Spleen (tissue), 11 donors: ENCODE measurements around the gene ITPK1. TPM values are rescaled to one million over a fixed set of nuclear protein-coding genes. Genes with fewer than 3 reads are reported as not detected.

Source experiments
- DNase-seq: peaks from one replicate; pipeline ENCODE4 v3.0.0-alpha.2; 2020
- H3K27ac ChIP-seq, 8 donors: fragments of 200-600 bp; sonication (generic) in 7 of 8; 1 replicate in 4 of 8; 2 replicates in 4 of 8; pipeline versions ENCODE4 v1.5.0 to v1.8.0; 2016 to 2021; ENCODE audit warnings: inconsistent platforms in 4 of 8, mild to moderate bottlenecking in 4 of 8, moderate library complexity in 1 of 8
- H3K27me3 ChIP-seq, 7 donors: fragments of 200-600 bp; sonication (generic) in 6 of 7; replicated peaks in 1 of 7; 1 replicate in 4 of 7; 2 replicates in 3 of 7; pipeline versions ENCODE4 v1.5.0 to v1.8.0; 2016 to 2021; ENCODE audit warnings: inconsistent platforms in 3 of 7, mild to moderate bottlenecking in 1 of 7
- H3K36me3 ChIP-seq, 6 donors: fragments of 200-600 bp; sonication (generic) in 5 of 6; 1 replicate in 4 of 6; 2 replicates in 2 of 6; pipeline versions ENCODE4 v1.5.0 to v1.8.0; 2016 to 2021; ENCODE audit warnings: inconsistent platforms in 2 of 6
- H3K4me1 ChIP-seq, 6 donors: fragments of 200-600 bp; sonication (generic) in 5 of 6; 1 replicate in 3 of 6; 2 replicates in 3 of 6; pipeline versions ENCODE4 v1.5.0 to v1.8.0; 2016 to 2021; ENCODE audit warnings: inconsistent platforms in 3 of 6
- H3K4me3 ChIP-seq, 8 donors: fragments of 200-600 bp; sonication (generic) in 7 of 8; 1 replicate in 4 of 8; 2 replicates in 4 of 8; pipeline versions ENCODE4 v1.5.0 to v1.8.0; 2016 to 2021; ENCODE audit warnings: inconsistent platforms in 4 of 8, mild to moderate bottlenecking in 4 of 8, moderate library complexity in 2 of 8
- H3K9me3 ChIP-seq, 8 donors: fragments of 200-600 bp; sonication (generic) in 7 of 8; 1 replicate in 4 of 8; 2 replicates in 4 of 8; pipeline versions ENCODE4 v1.5.0 to v1.8.0; 2016 to 2021; ENCODE audit warnings: inconsistent platforms in 4 of 8
- POLR2A ChIP-seq, 3 donors: fragments of 450-650 bp; IDR thresholded peaks; one replicate each; pipeline ENCODE4 v1.5.1; 2017; ENCODE audit warnings: antibody characterized with exemption in 3 of 3, mild to moderate bottlenecking in 1 of 3
- POLR2AphosphoS5 ChIP-seq, 3 donors: sonication (generic); formaldehyde crosslinking; IDR thresholded peaks; one replicate each; pipeline ENCODE4 v1.5.1; 2017; ENCODE audit warnings: antibody characterized with exemption in 3 of 3
- WGBS, 5 donors: extraction: QIAGEN DNeasy Blood & Tissue Kit in 3 of 5; methylation state at CpG; one replicate each; pipeline versions ENCODE4 v1.1.5 to v1.1.7; 2013 to 2018; 5-methylcytosine and 5-hydroxymethylcytosine counted together
- intact Hi-C: fragments of 100-400 bp; cut with DNase I; formaldehyde crosslinking; loops from one replicate; pipeline ENCODE4 v1.15.0; 2023; ENCODE audit warnings: low total_unique reads
- polyA plus RNA-seq, 3 donors: library from polyadenylated mRNA; stranded (reverse); fragments of 200-250 nt; gene quantifications; one replicate each; pipeline ENCODE4 v1.2.1, GENCODE V29; 2013
- total RNA-seq, 7 donors: library from RNA; depleted of rRNA in 3 of 7; stranded (reverse); fragments of >200 nt in 3 of 7; fragmentation: NEBNext Ultra II Directional in 4 of 7; extraction: Animal tissue kit (Norgen Biotek cat#: 25700) in 4 of 7; gene quantifications; one replicate each; pipeline versions ENCODE4 v1.1.0 to v1.2.1, GENCODE V29; 2016 to 2021
- TF ChIP-seq, protein P1 (sequence below), 11 experiments: fragments of 200-600 bp in 7 of 11; fragments of 450-650 bp in 4 of 11; sonication (generic) in 4 of 11; IDR thresholded peaks in 8 of 11; conservative IDR thresholded peaks in 3 of 11; 1 replicate in 7 of 11; 2 replicates in 4 of 11; pipeline versions ENCODE4 v1.4.0 to v1.8.0; 2016 to 2021; ENCODE audit warnings: antibody characterized with exemption in 11 of 11, inconsistent platforms in 4 of 11, mild to moderate bottlenecking in 1 of 11
- donor health status: healthy with polysubstance abuse.
- donor health status: DM: no; HTN: no; CAD: no; lungs with moderate emphysema.
- donor health status: DM: no; HTN: no; CAD: no.
- donor health status: Bipolar disorder and iron deficiency.
- donor health status: healthy.
- donor health status: DM: no; HTN: no; CAD: no.
- donor health status: DM: yes; HTN: yes; CAD: no.

ITPK1 gene
- total and polyA plus RNA-seq, 10 donors, result 22.9 to 123 (median 68.0) TPM

DNA sequence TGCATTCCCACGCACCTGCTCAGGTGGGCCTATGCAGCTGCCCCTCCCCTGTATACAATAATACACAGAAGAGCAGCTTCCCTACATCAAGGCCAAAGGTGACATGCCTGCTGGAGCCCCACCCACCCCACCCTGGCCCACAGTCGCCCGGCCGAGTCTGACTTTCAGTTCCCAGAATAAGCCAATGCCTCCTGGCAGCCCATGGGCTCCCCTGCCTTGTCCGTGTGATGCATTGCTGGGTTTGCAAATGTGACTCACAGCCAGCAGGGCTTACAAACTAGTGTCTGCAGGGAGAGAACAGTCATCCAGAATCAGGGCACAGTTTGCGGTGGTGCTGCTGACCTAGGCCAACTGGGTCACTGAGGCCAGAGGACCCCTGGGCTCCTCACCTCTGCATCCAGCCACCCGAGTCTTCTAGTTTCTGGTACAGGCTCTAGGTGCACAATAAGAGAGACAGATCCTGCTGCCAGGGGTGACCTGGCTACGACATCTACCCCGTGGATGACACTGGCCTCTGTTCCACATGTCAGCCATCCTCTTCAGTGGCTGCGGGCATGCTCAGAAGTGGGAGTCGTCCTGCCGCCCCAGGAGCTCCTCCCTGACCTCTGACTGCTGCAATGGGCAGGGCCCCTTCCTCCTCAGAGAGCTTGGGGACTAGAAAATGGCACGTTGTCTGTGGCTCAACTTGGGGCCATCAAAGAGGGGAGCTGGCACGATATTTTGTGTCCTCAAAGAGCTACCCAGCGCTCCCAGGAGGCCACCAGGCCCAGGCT, 108.3 kb downstream of the ITPK1 start:
- Histone ChIP-seq H3K27me3 (no peaks in the 10 kb centered on the region), H3K9me3 (no peaks in the 10 kb centered on the region), H3K4me1 (peaks cover 31 to 100% (median 72%) of the 10 kb centered on the region in 6 donors), H3K4me3 (peak overlapping the region in 1 of 8 donors; percentile 4), H3K27ac (peak overlapping the region in 5 of 8 donors; percentile 14 to 72 (median 33)), H3K36me3 (peaks cover 0 to 49% (median 0%) of the 10 kb centered on the region in 6 donors)
- DNase-seq, result no peak
- intact Hi-C loops, result no loop called here
- TF ChIP-seq POLR2A (IDR thresholded peaks at IDR 0.05) (no peak), POLR2AphosphoS5 (IDR thresholded peaks at IDR 0.05) (no peak)
- TF ChIP-seq, protein P1, sequence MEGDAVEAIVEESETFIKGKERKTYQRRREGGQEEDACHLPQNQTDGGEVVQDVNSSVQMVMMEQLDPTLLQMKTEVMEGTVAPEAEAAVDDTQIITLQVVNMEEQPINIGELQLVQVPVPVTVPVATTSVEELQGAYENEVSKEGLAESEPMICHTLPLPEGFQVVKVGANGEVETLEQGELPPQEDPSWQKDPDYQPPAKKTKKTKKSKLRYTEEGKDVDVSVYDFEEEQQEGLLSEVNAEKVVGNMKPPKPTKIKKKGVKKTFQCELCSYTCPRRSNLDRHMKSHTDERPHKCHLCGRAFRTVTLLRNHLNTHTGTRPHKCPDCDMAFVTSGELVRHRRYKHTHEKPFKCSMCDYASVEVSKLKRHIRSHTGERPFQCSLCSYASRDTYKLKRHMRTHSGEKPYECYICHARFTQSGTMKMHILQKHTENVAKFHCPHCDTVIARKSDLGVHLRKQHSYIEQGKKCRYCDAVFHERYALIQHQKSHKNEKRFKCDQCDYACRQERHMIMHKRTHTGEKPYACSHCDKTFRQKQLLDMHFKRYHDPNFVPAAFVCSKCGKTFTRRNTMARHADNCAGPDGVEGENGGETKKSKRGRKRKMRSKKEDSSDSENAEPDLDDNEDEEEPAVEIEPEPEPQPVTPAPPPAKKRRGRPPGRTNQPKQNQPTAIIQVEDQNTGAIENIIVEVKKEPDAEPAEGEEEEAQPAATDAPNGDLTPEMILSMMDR (IDR thresholded peaks at IDR 0.05 in 8 of 11, conservative IDR thresholded peaks at IDR 0.05 in 3 of 11), result no peak
- WGBS, 5 donors, result 62 to 69% (median 63%) methylated on average over 12 to 15 of the region's 15 CpGs

DNA sequence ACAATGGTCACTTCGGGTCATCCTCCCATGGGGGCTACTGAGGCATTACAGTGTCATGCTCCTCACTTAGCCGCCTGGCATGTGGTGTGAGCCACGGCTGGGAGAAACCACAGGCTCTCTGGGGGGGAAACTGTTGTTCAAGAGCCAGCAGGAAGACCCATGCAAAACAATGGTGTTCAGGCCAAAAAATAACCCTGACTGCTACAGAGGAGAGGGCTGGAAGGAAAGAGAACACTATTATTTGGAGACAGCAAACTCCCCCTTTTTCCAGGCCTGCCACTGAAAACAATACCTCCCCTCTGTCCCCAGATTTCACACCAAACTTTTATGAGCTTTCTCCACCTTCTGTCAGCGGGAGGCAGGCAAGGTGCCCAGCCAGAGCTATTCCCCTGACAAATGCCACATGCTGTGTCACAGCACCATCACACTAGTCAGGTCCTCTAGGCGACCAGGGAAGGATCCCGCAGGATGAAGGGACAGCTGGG, 109.1 kb downstream of the ITPK1 start:
- intact Hi-C loops, result no loop called here
- H3K4me1 ChIP-seq, result peaks cover 31 to 100% (median 66%) of the 10 kb centered on the region in 6 donors
- DNase-seq, result no peak
- WGBS, 5 donors, result 36 to 69% (median 54%) methylated on average over 6 of the region's 6 CpGs
- H3K27me3 ChIP-seq, result no peaks in the 10 kb centered on the region
- peak overlapping the region in 1 of 8 donors; percentile 4 for H3K4me3 ChIP-seq
- H3K36me3 ChIP-seq, result peaks cover 0 to 49% (median 0%) of the 10 kb centered on the region in 6 donors
- H3K9me3 ChIP-seq, result no peaks in the 10 kb centered on the region
- peak overlapping the region in 3 of 8 donors; percentile 25 to 72 (median 65) for H3K27ac ChIP-seq
- TF ChIP-seq, protein P1 (IDR thresholded peaks at IDR 0.05 in 8 of 11, conservative IDR thresholded peaks at IDR 0.05 in 3 of 11), result no peak
- TF ChIP-seq POLR2A (IDR thresholded peaks at IDR 0.05) (no peak), POLR2AphosphoS5 (IDR thresholded peaks at IDR 0.05) (no peak)

DNA sequence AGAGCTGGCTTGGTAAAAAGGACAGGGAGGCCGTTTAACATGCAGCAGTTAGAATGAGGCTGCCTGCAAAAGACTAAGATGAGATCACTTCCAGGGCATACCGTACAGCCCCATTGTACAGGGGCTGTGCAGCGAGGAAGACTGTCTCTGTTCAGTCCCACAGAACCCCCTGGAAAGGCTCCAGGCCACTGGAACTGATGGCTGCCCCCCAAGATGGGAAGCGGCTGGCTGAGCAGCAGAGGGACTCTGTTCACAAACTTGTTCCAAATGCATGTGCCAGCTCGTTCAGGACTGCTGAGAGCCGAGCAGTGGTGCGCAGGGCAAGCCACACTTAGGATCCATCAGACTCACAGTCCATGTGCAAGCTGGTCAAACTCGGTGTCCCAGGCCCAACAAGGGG, 109.9 kb downstream of the ITPK1 start:
- TF ChIP-seq POLR2A (IDR thresholded peaks at IDR 0.05) (no peak), POLR2AphosphoS5 (IDR thresholded peaks at IDR 0.05) (no peak)
- TF ChIP-seq, protein P1 (IDR thresholded peaks at IDR 0.05 in 8 of 11, conservative IDR thresholded peaks at IDR 0.05 in 3 of 11), result no peak
- no peaks in the 10 kb centered on the region for H3K27me3 ChIP-seq
- no peaks in the 10 kb centered on the region for H3K9me3 ChIP-seq
- intact Hi-C loops, result no loop called here
- peak overlapping the region in 1 of 8 donors; percentile 72 for H3K27ac ChIP-seq
- no peak overlapping the region for H3K4me3 ChIP-seq
- DNase-seq, result no peak
- H3K36me3 ChIP-seq, result peaks cover 0 to 47% (median 0%) of the 10 kb centered on the region in 6 donors
- peaks cover 26 to 97% (median 58%) of the 10 kb centered on the region in 6 donors for H3K4me1 ChIP-seq
- 72 to 93% (median 90%) methylated on average over 4 to 8 of the region's 8 CpGs for WGBS, 5 donors

DNA sequence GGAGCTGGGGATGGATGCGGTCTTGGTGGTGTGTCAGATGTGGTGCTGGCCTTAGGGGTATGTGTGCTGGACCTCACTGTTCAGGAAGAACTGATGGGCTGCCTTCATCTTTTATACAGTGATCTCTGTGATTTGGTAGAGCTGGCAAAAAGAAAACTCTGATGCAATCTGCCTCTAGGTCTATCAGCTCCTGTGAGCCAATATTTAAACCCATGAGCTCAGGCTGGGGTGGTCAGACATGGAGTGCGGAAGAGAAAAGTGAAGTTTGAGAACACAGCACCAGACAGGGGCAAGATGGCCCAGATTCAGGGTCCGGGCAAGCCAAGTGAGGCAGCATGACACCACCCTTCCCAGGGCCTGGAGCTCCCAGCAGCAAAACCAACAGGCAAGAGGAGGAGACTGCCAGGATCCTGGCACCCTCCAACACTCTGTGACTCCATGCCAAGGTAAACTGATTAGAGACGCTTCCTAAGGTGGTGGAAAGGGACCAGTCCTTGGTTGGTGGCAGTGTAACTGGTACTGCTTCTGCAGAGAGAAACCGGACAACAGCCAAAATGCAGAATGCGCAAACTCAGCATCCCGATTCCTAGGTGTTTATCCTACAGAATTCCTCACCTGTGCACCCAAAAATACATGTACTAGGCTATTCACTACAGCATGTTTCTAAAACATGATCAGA, 110.5 kb downstream of the ITPK1 start:
- no peak for DNase-seq
- Histone ChIP-seq H3K27ac (no peak overlapping the region), H3K36me3 (peaks cover 0 to 45% (median 0%) of the 10 kb centered on the region in 6 donors), H3K27me3 (no peaks in the 10 kb centered on the region), H3K4me1 (peaks cover 26 to 91% (median 56%) of the 10 kb centered on the region in 6 donors), H3K4me3 (no peak overlapping the region), H3K9me3 (no peaks in the 10 kb centered on the region)
- intact Hi-C loops, result no loop called here
- TF ChIP-seq POLR2AphosphoS5 (IDR thresholded peaks at IDR 0.05), result no peak
- TF ChIP-seq POLR2A (IDR thresholded peaks at IDR 0.05), result no peak
- TF ChIP-seq, protein P1 (IDR thresholded peaks at IDR 0.05 in 8 of 11, conservative IDR thresholded peaks at IDR 0.05 in 3 of 11), result no peak
- 88 to 95% (median 92%) methylated on average over 7 of the region's 7 CpGs for WGBS, 5 donors
